GM12878 (cell line): ENCODE measurements around the gene FAM81A.

Experiments used
- CEBPB ChIP-seq, 2 experiments: fragments of 150-350 bp in 1 of 2; IDR thresholded peaks; 2 replicates each; pipeline ENCODE4 v1.6.1; 2012 to 2014; ENCODE audit warnings: low read depth in 2 of 2, low read length in 2 of 2, borderline replicate concordance in 1 of 2, inconsistent platforms in 1 of 2
- ESRRA ChIP-seq: IDR thresholded peaks from 2 replicates; pipeline ENCODE4 v1.6.1; 2012; ENCODE audit warnings: mild to moderate bottlenecking, low read length, improper control_type of control experiment
- JUNB ChIP-seq: IDR thresholded peaks from 2 replicates; pipeline ENCODE4 v1.6.1; 2016; ENCODE audit warnings: antibody characterized with exemption, mild to moderate bottlenecking
- POLR2A ChIP-seq: IDR thresholded peaks from 2 replicates; pipeline ENCODE4 v1.6.1; 2011; ENCODE audit warnings: low read depth, mild to moderate bottlenecking, low read length
- POLR2AphosphoS5 ChIP-seq: IDR thresholded peaks from 2 replicates; pipeline ENCODE4 v1.6.1; 2011; ENCODE audit warnings: mild to moderate bottlenecking, low read length, inconsistent platforms
- RFX5 ChIP-seq: IDR thresholded peaks from 2 replicates; pipeline ENCODE4 v1.6.1; 2011; ENCODE audit warnings: low read depth, low read length, improper control_type of control experiment
- TAF1 ChIP-seq: IDR thresholded peaks from 2 replicates; pipeline ENCODE4 v1.6.1; 2011; ENCODE audit warnings: mild to moderate bottlenecking, low read depth, low read length, borderline replicate concordance
- YY1 ChIP-seq: IDR thresholded peaks from 2 replicates; pipeline ENCODE4 v1.6.1; 2011; ENCODE audit warnings: low read depth, mild to moderate bottlenecking, low read length
- TF ChIP-seq, protein P1 (sequence below): IDR thresholded peaks from 2 replicates; pipeline ENCODE4 v1.6.1; 2012; ENCODE audit warnings: low read length, inconsistent platforms
- TF ChIP-seq, protein P2 (sequence below): fragments of 450-650 bp; conservative IDR thresholded peaks from 2 replicates; pipeline ENCODE4 v1.6.1; 2017; ENCODE audit warnings: mild to moderate bottlenecking, moderate library complexity
- TF ChIP-seq, protein P3 (sequence below), 3 experiments: IDR thresholded peaks in 2 of 3; conservative IDR thresholded peaks in 1 of 3; 2 replicates each; pipeline ENCODE4 v1.5.1; 2011; ENCODE audit warnings: low read depth in 3 of 3, low read length in 3 of 3, mild to moderate bottlenecking in 3 of 3, control low read depth in 2 of 3, moderate library complexity in 2 of 3, inconsistent platforms in 1 of 3, mixed read lengths in 1 of 3; ENCODE audit not compliant: control insufficient read depth in 2 of 3, insufficient read depth in 1 of 3; ENCODE audit errors: extremely low read depth in 1 of 3
- TF ChIP-seq, protein P4 (sequence below): IDR thresholded peaks from 2 replicates; pipeline ENCODE4 v1.6.1; 2012; ENCODE audit warnings: low read depth, low read length, improper control_type of control experiment
- TF ChIP-seq, protein P5 (sequence below): IDR thresholded peaks from 2 replicates; pipeline ENCODE4 v1.6.1; 2012; ENCODE audit warnings: mild to moderate bottlenecking, low read depth, low read length

DNA sequence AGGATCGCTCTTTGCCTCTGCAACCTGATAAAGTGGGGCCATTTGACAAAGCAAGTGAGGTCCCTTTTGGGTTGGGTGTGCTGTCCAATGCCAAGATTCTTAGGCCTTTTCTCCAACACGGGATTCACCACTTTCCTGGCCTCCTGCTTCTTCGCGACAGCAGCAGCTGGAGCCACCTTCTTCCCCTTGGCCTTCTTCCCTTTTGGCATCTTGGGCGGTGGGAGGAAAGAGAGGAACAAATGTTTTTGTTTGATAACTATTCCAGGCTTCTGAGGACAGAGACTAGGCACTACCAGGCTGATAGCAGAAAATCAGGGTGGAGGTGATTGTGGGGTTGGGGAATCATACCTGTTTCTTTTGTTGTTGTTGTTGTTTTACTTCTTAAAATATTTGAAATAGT is 30.0 kb upstream of the FAM81A start:
- no peak for TF ChIP-seq CEBPB (IDR thresholded peaks at IDR 0.05; ENCODE audit: borderline replicate concordance in 1 of 2, low read depth in 2 of 2, low read length in 2 of 2)
- TF ChIP-seq JUNB = no peak
- TF ChIP-seq TAF1 = no peak
- TF ChIP-seq, protein P1, sequence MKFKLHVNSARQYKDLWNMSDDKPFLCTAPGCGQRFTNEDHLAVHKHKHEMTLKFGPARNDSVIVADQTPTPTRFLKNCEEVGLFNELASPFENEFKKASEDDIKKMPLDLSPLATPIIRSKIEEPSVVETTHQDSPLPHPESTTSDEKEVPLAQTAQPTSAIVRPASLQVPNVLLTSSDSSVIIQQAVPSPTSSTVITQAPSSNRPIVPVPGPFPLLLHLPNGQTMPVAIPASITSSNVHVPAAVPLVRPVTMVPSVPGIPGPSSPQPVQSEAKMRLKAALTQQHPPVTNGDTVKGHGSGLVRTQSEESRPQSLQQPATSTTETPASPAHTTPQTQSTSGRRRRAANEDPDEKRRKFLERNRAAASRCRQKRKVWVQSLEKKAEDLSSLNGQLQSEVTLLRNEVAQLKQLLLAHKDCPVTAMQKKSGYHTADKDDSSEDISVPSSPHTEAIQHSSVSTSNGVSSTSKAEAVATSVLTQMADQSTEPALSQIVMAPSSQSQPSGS = no peak
- TF ChIP-seq, protein P2, sequence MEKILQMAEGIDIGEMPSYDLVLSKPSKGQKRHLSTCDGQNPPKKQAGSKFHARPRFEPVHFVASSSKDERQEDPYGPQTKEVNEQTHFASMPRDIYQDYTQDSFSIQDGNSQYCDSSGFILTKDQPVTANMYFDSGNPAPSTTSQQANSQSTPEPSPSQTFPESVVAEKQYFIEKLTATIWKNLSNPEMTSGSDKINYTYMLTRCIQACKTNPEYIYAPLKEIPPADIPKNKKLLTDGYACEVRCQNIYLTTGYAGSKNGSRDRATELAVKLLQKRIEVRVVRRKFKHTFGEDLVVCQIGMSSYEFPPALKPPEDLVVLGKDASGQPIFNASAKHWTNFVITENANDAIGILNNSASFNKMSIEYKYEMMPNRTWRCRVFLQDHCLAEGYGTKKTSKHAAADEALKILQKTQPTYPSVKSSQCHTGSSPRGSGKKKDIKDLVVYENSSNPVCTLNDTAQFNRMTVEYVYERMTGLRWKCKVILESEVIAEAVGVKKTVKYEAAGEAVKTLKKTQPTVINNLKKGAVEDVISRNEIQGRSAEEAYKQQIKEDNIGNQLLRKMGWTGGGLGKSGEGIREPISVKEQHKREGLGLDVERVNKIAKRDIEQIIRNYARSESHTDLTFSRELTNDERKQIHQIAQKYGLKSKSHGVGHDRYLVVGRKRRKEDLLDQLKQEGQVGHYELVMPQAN = no peak
- TF ChIP-seq, protein P3, sequence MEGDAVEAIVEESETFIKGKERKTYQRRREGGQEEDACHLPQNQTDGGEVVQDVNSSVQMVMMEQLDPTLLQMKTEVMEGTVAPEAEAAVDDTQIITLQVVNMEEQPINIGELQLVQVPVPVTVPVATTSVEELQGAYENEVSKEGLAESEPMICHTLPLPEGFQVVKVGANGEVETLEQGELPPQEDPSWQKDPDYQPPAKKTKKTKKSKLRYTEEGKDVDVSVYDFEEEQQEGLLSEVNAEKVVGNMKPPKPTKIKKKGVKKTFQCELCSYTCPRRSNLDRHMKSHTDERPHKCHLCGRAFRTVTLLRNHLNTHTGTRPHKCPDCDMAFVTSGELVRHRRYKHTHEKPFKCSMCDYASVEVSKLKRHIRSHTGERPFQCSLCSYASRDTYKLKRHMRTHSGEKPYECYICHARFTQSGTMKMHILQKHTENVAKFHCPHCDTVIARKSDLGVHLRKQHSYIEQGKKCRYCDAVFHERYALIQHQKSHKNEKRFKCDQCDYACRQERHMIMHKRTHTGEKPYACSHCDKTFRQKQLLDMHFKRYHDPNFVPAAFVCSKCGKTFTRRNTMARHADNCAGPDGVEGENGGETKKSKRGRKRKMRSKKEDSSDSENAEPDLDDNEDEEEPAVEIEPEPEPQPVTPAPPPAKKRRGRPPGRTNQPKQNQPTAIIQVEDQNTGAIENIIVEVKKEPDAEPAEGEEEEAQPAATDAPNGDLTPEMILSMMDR (IDR thresholded peaks at IDR 0.05 in 2 of 3, conservative IDR thresholded peaks at IDR 0.05 in 1 of 3; ENCODE audit: control insufficient read depth in 2 of 3, extremely low read depth in 1 of 3, insufficient read depth in 1 of 3, low read depth in 3 of 3, low read length in 3 of 3) = no peak
- TF ChIP-seq, protein P4, sequence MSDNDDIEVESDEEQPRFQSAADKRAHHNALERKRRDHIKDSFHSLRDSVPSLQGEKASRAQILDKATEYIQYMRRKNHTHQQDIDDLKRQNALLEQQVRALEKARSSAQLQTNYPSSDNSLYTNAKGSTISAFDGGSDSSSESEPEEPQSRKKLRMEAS = no peak
- no peak for TF ChIP-seq POLR2AphosphoS5
- no peak for TF ChIP-seq RFX5
- TF ChIP-seq, protein P5, sequence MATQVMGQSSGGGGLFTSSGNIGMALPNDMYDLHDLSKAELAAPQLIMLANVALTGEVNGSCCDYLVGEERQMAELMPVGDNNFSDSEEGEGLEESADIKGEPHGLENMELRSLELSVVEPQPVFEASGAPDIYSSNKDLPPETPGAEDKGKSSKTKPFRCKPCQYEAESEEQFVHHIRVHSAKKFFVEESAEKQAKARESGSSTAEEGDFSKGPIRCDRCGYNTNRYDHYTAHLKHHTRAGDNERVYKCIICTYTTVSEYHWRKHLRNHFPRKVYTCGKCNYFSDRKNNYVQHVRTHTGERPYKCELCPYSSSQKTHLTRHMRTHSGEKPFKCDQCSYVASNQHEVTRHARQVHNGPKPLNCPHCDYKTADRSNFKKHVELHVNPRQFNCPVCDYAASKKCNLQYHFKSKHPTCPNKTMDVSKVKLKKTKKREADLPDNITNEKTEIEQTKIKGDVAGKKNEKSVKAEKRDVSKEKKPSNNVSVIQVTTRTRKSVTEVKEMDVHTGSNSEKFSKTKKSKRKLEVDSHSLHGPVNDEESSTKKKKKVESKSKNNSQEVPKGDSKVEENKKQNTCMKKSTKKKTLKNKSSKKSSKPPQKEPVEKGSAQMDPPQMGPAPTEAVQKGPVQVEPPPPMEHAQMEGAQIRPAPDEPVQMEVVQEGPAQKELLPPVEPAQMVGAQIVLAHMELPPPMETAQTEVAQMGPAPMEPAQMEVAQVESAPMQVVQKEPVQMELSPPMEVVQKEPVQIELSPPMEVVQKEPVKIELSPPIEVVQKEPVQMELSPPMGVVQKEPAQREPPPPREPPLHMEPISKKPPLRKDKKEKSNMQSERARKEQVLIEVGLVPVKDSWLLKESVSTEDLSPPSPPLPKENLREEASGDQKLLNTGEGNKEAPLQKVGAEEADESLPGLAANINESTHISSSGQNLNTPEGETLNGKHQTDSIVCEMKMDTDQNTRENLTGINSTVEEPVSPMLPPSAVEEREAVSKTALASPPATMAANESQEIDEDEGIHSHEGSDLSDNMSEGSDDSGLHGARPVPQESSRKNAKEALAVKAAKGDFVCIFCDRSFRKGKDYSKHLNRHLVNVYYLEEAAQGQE = no peak
- no peak for TF ChIP-seq ESRRA
- no peak for TF ChIP-seq POLR2A
- TF ChIP-seq YY1 = no peak
